GM23248 (cell line): Measurements from ENCODE around the gene PPFIBP1. TPM values are rescaled to one million over a fixed set of nuclear protein-coding genes. Genes with fewer than 3 reads are reported as not detected.

ENCODE experiments used
- DNase-seq: peaks from one replicate; pipeline ENCODE4 v3.0.0-alpha.2; 2015
- H2AFZ ChIP-seq: fragments of 200-600 bp; sonication (generic); 2 replicates; pipeline ENCODE4 v1.6.1; 2016; ENCODE audit warnings: antibody characterized with exemption
- H3F3A ChIP-seq: fragments of 200-600 bp; sonication (generic); 2 replicates; pipeline ENCODE4 v1.6.1; 2016; ENCODE audit warnings: mild to moderate bottlenecking, antibody characterized with exemption, mixed run types; ENCODE audit not compliant: insufficient read depth
- H3K27ac ChIP-seq: fragments of 200-600 bp; sonication (generic); 2 replicates; pipeline ENCODE4 v1.5.1; 2016; ENCODE audit warnings: mild to moderate bottlenecking
- H3K27me3 ChIP-seq: fragments of 200-600 bp; sonication (generic); replicated peaks from 2 replicates; pipeline ENCODE4 v1.6.1; 2016; ENCODE audit warnings: mild to moderate bottlenecking; ENCODE audit not compliant: insufficient read depth
- H3K36me3 ChIP-seq: fragments of 200-600 bp; sonication (generic); 2 replicates; pipeline ENCODE4 v1.6.1; 2016; ENCODE audit warnings: low read depth, mild to moderate bottlenecking
- H3K4me1 ChIP-seq: fragments of 200-600 bp; sonication (generic); 2 replicates; pipeline ENCODE4 v1.6.1; 2016; ENCODE audit warnings: mild to moderate bottlenecking; ENCODE audit not compliant: insufficient read depth
- H3K4me2 ChIP-seq: fragments of 200-600 bp; sonication (generic); one replicate; pipeline ENCODE4 v1.6.1; 2016; ENCODE audit warnings: mild to moderate bottlenecking; ENCODE audit not compliant: unreplicated experiment
- H3K4me3 ChIP-seq: fragments of 200-600 bp; sonication (generic); 2 replicates; pipeline ENCODE4 v1.5.1; 2016; ENCODE audit warnings: mild to moderate bottlenecking
- H3K79me2 ChIP-seq: fragments of 200-600 bp; sonication (generic); 2 replicates; pipeline ENCODE4 v1.6.1; 2016; ENCODE audit warnings: mild to moderate bottlenecking; ENCODE audit not compliant: insufficient read depth
- H3K9ac ChIP-seq: fragments of 200-600 bp; sonication (generic); 2 replicates; pipeline ENCODE4 v1.6.1; 2016; ENCODE audit warnings: mild to moderate bottlenecking
- H3K9me2 ChIP-seq: fragments of 200-600 bp; sonication (generic); 2 replicates; pipeline ENCODE4 v1.6.1; 2016; ENCODE audit warnings: mixed run types, mild to moderate bottlenecking, moderate library complexity; ENCODE audit not compliant: insufficient read depth
- H3K9me3 ChIP-seq: fragments of 200-600 bp; sonication (generic); one replicate; pipeline ENCODE4 v1.6.1; 2017; ENCODE audit warnings: low read depth
- H4K20me1 ChIP-seq: fragments of 200-600 bp; sonication (generic); 2 replicates; pipeline ENCODE4 v1.6.0; 2016; ENCODE audit not compliant: insufficient read depth
- EZH2 ChIP-seq: fragments of 200-600 bp; sonication (generic); IDR thresholded peaks from 2 replicates; pipeline ENCODE4 v1.6.1; 2018; ENCODE audit warnings: antibody characterized with exemption, mild to moderate bottlenecking; ENCODE audit not compliant: insufficient read depth, poor library complexity, severe bottlenecking
- EZH2phosphoT487 ChIP-seq: fragments of 200-600 bp; sonication (generic); IDR thresholded peaks from 2 replicates; pipeline ENCODE4 v1.6.1; 2018; ENCODE audit warnings: antibody characterized with exemption, moderate library complexity, mild to moderate bottlenecking, low read depth; ENCODE audit not compliant: insufficient read depth
- WGBS, 2 experiments: methylation state at CpG; one replicate each; pipeline ENCODE4 v1.1.6; 2015 to 2017; ENCODE audit warnings: low lambda C conversion rate in 2 of 2, low coverage in 1 of 2; ENCODE audit errors: missing lambda C conversion rate in 2 of 2; 5-methylcytosine and 5-hydroxymethylcytosine counted together
- in situ Hi-C: fragments of 300-500 bp; cut with MboI; formaldehyde crosslinking; loops from 2 replicates; pipeline ENCODE4 v1.15.0; 2020
- polyA plus RNA-seq: library from polyadenylated mRNA; unstranded; fragments of >200 nt; fragmentation: Nextera tagmentation; extraction: Ambion mirVana; gene quantifications from 2 replicates; pipeline ENCODE4 v1.2.1, GENCODE V29; 2016
- total RNA-seq: library from RNA; depleted of rRNA; stranded (reverse); fragments of >200 nt; shearing (Covaris generic); gene quantifications from 2 replicates; pipeline ENCODE4 v1.2.3, GENCODE V29; 2014

The PPFIBP1 gene
- total and polyA plus RNA-seq, 2 experiments from 2014 or later: 86.0 to 101 TPM

DNA sequence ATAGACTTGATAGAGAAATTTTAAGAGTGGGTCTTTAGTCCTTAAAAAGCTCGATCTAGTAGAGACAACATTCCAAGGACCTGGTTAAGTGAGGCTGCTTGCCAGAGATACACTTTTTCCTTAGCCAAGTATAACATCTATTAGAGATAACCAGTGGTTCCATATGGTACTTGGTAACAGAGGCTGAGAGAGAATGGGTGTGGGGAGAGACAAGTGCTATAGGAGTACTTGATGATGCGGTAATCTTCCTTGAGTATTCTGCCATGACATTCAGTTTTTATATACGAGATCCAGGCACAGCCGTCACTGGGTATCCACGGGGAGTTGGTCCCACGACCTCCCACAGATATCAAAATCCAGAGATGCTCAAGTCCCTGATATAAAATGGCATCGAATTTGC, 94.8 kb downstream of the PPFIBP1 start:
- peaks cover 69% of the 10 kb centered on the region for H3K4me1 ChIP-seq
- peak overlapping the region; percentile 70 for H3K27ac ChIP-seq
- WGBS, 2 experiments: 87 to 89% methylated on average over 7 of the region's 7 CpGs
- H4K20me1 ChIP-seq: no peaks in the 10 kb centered on the region
- H3K27me3 ChIP-seq: no peaks in the 10 kb centered on the region
- no peak overlapping the region for H2AFZ ChIP-seq
- H3K36me3 ChIP-seq: no peaks in the 10 kb centered on the region
- H3F3A ChIP-seq: peaks cover 39% of the 10 kb centered on the region
- H3K4me2 ChIP-seq: peak overlapping the region; percentile 21
- no peaks in the 10 kb centered on the region for H3K9me3 ChIP-seq
- no peak overlapping the region for H3K9ac ChIP-seq
- no peak for DNase-seq
- TF ChIP-seq EZH2phosphoT487: no peak
- in situ Hi-C loops: no loop called here
- peaks cover 96% of the 10 kb centered on the region for H3K79me2 ChIP-seq
- no peaks in the 10 kb centered on the region for H3K9me2 ChIP-seq
- H3K4me3 ChIP-seq: no peak overlapping the region

DNA sequence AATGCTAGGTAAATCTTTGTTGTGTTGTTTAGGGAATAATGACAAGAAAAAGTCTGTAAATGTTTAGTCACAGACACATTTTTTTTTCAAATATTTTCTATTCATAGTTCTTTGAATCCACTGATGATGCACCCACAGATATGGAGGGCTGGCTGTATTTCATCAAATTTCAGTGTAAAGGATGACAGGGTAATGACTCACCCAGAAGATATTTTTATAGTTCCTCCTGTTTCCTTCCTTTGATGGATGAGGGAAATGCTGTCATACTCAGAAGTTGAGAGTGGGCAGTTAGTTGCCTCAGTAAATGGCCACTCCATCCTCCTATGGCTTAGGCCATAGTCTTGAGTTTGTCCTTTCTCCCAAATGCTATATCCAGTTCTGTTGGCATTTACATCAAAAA, 95.3 kb downstream of the PPFIBP1 start:
- Histone ChIP-seq H3K9me3 (no peaks in the 10 kb centered on the region), H3K27me3 (no peaks in the 10 kb centered on the region), H4K20me1 (no peaks in the 10 kb centered on the region), H3K9ac (no peak overlapping the region), H3K9me2 (no peaks in the 10 kb centered on the region), H3K36me3 (no peaks in the 10 kb centered on the region), H3K79me2 (peaks cover 96% of the 10 kb centered on the region), H3F3A (peaks cover 41% of the 10 kb centered on the region), H3K4me1 (peaks cover 72% of the 10 kb centered on the region), H3K4me2 (peak overlapping the region; percentile 57), H2AFZ (no peak overlapping the region), H3K4me3 (no peak overlapping the region), H3K27ac (peak overlapping the region; percentile 70)
- no peak for TF ChIP-seq EZH2
- no peak for TF ChIP-seq EZH2phosphoT487
- in situ Hi-C loops: no loop called here
- DNase-seq: peak; percentile 88

DNA sequence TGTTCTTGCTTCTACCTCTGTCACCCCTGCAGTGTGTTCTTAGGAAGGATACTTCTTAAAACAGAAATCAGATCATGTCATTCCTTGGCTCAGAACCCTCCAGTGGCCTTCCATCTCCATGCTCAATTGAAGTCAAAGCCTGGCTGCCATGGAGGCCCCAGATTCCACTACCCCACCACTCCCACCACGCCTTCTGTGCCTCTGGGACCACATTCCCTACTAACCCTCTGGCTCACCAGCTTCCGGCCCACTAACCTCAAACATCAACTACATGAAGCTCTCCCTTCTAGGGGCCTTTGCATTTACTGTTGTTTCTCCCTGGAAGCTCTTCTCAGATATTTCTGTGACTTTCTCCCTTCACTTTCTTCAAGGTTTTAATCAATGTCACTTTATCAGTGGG, 96.1 kb downstream of the PPFIBP1 start:
- no peak overlapping the region for H3K9ac ChIP-seq
- H3K9me2 ChIP-seq: no peaks in the 10 kb centered on the region
- peaks cover 96% of the 10 kb centered on the region for H3K79me2 ChIP-seq
- H3K4me2 ChIP-seq: no peak overlapping the region
- H3K27ac ChIP-seq: no peak overlapping the region
- peaks cover 69% of the 10 kb centered on the region for H3K4me1 ChIP-seq
- H3F3A ChIP-seq: peaks cover 39% of the 10 kb centered on the region
- H3K4me3 ChIP-seq: no peak overlapping the region
- WGBS, 2 experiments: 97 to 100% methylated on average over 2 of the region's 2 CpGs
- H4K20me1 ChIP-seq: no peaks in the 10 kb centered on the region
- no peak for DNase-seq
- H3K9me3 ChIP-seq: no peaks in the 10 kb centered on the region
- TF ChIP-seq EZH2phosphoT487: no peak
- no peak for TF ChIP-seq EZH2
- no peaks in the 10 kb centered on the region for H3K36me3 ChIP-seq
- H2AFZ ChIP-seq: no peak overlapping the region
- in situ Hi-C loops: no loop called here
- H3K27me3 ChIP-seq: no peaks in the 10 kb centered on the region

DNA sequence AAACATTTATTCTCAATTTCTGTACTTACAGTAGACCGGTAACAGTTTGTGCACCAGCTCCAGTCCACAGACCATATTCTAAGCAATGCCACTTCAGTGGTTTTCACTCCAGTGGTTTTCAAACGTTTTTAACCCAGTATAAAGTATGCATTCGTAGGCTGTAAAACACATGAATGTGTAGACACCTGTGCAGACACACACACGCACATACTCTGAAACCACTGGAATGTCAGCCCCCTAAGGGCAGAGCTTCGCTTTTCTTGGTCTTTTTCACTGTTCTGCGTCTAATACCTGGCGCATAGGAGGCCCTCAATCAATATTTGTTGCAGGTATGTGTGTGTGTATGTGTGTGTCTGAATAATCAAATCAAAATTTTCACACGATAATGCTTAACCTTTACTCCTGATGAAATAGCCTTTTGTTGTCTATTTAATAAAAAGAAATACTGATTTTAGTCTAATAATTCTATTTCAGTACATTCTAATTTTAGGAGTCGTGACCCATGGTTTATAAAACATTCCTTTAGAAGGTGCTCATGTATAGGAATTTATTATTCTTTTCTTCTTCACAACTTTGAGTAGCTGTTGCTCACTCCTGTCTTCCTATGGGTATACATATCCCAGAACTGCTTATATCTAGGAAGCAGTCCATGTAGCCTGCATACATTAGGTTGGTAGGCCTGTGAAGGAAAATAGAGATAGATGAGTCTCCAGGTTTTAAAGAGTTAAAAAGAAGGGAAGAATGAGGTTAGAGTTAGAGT, 98.6 kb downstream of the PPFIBP1 start:
- Histone ChIP-seq H2AFZ (no peak overlapping the region), H3K79me2 (peaks cover 91% of the 10 kb centered on the region), H3K4me2 (no peak overlapping the region), H3K36me3 (no peaks in the 10 kb centered on the region), H3F3A (peaks cover 36% of the 10 kb centered on the region), H3K4me3 (no peak overlapping the region), H3K27me3 (no peaks in the 10 kb centered on the region), H3K9me2 (no peaks in the 10 kb centered on the region), H3K27ac (no peak overlapping the region), H3K9me3 (no peaks in the 10 kb centered on the region), H3K4me1 (peaks cover 62% of the 10 kb centered on the region), H4K20me1 (no peaks in the 10 kb centered on the region), H3K9ac (no peak overlapping the region)
- TF ChIP-seq EZH2 (no peak), EZH2phosphoT487 (no peak)
- DNase-seq: no peak
- WGBS, 2 experiments: 87 to 88% methylated on average over 9 of the region's 9 CpGs
- in situ Hi-C loops: no loop called here

DNA sequence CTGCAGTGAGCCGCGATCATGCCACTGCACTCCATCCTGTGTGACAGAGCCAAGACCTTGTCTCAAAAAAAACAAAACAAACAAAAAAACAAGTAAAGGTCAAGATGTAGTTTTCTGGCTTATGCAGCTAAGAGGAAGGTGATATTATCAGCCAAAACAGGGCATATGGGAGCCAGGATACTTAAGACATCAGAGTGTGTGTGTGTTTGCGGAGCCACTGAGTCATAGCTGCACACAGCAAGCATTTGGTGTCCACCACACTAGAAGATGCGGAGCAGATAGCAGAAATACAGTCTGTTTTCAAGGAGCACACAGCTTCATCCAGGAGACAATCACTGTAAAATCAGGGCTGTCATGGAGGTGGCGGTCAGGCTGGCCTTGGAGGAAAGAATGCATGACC, 99.6 kb downstream of the PPFIBP1 start:
- in situ Hi-C loops: no loop called here
- no peak for TF ChIP-seq EZH2
- no peak for TF ChIP-seq EZH2phosphoT487
- Histone ChIP-seq H3K9me3 (no peaks in the 10 kb centered on the region), H3K36me3 (no peaks in the 10 kb centered on the region), H3K27ac (no peak overlapping the region), H3K27me3 (no peaks in the 10 kb centered on the region), H3K4me1 (peaks cover 65% of the 10 kb centered on the region), H3K9me2 (no peaks in the 10 kb centered on the region), H4K20me1 (no peaks in the 10 kb centered on the region), H3F3A (peaks cover 42% of the 10 kb centered on the region), H3K4me2 (peak overlapping the region; percentile 20), H3K4me3 (no peak overlapping the region), H2AFZ (no peak overlapping the region), H3K79me2 (peaks cover 87% of the 10 kb centered on the region), H3K9ac (no peak overlapping the region)
- DNase-seq: peak; percentile 38
- 85 to 92% methylated on average over 5 of the region's 5 CpGs for WGBS, 2 experiments
